Measurements from ENCODE around the gene CLTC. TPM values are rescaled to one million over a fixed set of nuclear protein-coding genes. Genes with fewer than 3 reads are reported as not detected.

The CLTC gene
- total and polyA plus RNA-seq, 2 of the 8 experiments (the other 6 are each of a cell fraction or from before 2014, with no cell fraction given): 175 to 283 TPM

DNA sequence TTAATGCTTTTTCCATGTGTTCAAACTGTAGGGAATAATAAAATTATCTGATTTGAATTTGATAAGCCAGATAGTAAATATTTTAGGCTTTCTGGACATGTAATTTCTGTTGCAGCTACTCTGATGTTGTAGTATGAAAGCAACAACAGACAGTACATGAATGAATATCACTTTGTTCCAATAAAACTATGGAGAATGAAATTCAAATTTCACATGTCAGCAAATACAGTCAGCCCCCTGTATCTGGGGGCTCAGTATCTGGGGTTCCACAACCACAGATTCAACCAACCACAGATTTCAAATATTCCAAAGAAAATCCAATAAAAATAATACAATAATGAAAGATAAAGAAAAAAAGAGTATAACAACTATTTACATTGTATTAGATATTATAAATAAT, 8.2 kb upstream of the CLTC start (continued):
- TF ChIP-seq, protein P1, sequence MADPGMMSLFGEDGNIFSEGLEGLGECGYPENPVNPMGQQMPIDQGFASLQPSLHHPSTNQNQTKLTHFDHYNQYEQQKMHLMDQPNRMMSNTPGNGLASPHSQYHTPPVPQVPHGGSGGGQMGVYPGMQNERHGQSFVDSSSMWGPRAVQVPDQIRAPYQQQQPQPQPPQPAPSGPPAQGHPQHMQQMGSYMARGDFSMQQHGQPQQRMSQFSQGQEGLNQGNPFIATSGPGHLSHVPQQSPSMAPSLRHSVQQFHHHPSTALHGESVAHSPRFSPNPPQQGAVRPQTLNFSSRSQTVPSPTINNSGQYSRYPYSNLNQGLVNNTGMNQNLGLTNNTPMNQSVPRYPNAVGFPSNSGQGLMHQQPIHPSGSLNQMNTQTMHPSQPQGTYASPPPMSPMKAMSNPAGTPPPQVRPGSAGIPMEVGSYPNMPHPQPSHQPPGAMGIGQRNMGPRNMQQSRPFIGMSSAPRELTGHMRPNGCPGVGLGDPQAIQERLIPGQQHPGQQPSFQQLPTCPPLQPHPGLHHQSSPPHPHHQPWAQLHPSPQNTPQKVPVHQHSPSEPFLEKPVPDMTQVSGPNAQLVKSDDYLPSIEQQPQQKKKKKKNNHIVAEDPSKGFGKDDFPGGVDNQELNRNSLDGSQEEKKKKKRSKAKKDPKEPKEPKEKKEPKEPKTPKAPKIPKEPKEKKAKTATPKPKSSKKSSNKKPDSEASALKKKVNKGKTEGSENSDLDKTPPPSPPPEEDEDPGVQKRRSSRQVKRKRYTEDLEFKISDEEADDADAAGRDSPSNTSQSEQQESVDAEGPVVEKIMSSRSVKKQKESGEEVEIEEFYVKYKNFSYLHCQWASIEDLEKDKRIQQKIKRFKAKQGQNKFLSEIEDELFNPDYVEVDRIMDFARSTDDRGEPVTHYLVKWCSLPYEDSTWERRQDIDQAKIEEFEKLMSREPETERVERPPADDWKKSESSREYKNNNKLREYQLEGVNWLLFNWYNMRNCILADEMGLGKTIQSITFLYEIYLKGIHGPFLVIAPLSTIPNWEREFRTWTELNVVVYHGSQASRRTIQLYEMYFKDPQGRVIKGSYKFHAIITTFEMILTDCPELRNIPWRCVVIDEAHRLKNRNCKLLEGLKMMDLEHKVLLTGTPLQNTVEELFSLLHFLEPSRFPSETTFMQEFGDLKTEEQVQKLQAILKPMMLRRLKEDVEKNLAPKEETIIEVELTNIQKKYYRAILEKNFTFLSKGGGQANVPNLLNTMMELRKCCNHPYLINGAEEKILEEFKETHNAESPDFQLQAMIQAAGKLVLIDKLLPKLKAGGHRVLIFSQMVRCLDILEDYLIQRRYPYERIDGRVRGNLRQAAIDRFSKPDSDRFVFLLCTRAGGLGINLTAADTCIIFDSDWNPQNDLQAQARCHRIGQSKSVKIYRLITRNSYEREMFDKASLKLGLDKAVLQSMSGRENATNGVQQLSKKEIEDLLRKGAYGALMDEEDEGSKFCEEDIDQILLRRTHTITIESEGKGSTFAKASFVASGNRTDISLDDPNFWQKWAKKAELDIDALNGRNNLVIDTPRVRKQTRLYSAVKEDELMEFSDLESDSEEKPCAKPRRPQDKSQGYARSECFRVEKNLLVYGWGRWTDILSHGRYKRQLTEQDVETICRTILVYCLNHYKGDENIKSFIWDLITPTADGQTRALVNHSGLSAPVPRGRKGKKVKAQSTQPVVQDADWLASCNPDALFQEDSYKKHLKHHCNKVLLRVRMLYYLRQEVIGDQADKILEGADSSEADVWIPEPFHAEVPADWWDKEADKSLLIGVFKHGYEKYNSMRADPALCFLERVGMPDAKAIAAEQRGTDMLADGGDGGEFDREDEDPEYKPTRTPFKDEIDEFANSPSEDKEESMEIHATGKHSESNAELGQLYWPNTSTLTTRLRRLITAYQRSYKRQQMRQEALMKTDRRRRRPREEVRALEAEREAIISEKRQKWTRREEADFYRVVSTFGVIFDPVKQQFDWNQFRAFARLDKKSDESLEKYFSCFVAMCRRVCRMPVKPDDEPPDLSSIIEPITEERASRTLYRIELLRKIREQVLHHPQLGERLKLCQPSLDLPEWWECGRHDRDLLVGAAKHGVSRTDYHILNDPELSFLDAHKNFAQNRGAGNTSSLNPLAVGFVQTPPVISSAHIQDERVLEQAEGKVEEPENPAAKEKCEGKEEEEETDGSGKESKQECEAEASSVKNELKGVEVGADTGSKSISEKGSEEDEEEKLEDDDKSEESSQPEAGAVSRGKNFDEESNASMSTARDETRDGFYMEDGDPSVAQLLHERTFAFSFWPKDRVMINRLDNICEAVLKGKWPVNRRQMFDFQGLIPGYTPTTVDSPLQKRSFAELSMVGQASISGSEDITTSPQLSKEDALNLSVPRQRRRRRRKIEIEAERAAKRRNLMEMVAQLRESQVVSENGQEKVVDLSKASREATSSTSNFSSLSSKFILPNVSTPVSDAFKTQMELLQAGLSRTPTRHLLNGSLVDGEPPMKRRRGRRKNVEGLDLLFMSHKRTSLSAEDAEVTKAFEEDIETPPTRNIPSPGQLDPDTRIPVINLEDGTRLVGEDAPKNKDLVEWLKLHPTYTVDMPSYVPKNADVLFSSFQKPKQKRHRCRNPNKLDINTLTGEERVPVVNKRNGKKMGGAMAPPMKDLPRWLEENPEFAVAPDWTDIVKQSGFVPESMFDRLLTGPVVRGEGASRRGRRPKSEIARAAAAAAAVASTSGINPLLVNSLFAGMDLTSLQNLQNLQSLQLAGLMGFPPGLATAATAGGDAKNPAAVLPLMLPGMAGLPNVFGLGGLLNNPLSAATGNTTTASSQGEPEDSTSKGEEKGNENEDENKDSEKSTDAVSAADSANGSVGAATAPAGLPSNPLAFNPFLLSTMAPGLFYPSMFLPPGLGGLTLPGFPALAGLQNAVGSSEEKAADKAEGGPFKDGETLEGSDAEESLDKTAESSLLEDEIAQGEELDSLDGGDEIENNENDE (IDR thresholded peaks at IDR 0.05; ENCODE audit: insufficient replicate concordance, low read length): no peak
- TF ChIP-seq BRCA1 (IDR thresholded peaks at IDR 0.05; ENCODE audit: low read depth, low read length) (no peak), SP1 (IDR thresholded peaks at IDR 0.05; ENCODE audit: low read depth, low read length) (no peak), CBX8 (IDR thresholded peaks at IDR 0.05; ENCODE audit: borderline replicate concordance, low read depth, low read length) (no peak), GABPA (IDR thresholded peaks at IDR 0.05; ENCODE audit: borderline replicate concordance, insufficient read depth, low read length) (no peak), NANOG (IDR thresholded peaks at IDR 0.05; ENCODE audit: insufficient read depth, low read depth, low read length, poor library complexity, severe bottlenecking) (no peak), KDM4A (IDR thresholded peaks at IDR 0.05; ENCODE audit: low read depth, low read length, severe bottlenecking) (no peak)
- TF ChIP-seq, protein P2, sequence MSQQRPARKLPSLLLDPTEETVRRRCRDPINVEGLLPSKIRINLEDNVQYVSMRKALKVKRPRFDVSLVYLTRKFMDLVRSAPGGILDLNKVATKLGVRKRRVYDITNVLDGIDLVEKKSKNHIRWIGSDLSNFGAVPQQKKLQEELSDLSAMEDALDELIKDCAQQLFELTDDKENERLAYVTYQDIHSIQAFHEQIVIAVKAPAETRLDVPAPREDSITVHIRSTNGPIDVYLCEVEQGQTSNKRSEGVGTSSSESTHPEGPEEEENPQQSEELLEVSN (IDR thresholded peaks at IDR 0.05): no peak

Measured in H1 (cell line).